ACHN (cell line): ENCODE measurements around the gene NEU1.

Source experiments
- DNase-seq: peaks from one replicate; pipeline ENCODE4 v3.0.0-alpha.2; 2015
- in situ Hi-C: cut with HindIII; loops from 2 replicates; pipeline ENCODE4 v1.10.0; 2017; ENCODE audit warnings: low sequenced_read_pairs, low pct_ligation_motif_present, low pct_unique_long_range_greater_than_20kb

Gene NEU1

DNA sequence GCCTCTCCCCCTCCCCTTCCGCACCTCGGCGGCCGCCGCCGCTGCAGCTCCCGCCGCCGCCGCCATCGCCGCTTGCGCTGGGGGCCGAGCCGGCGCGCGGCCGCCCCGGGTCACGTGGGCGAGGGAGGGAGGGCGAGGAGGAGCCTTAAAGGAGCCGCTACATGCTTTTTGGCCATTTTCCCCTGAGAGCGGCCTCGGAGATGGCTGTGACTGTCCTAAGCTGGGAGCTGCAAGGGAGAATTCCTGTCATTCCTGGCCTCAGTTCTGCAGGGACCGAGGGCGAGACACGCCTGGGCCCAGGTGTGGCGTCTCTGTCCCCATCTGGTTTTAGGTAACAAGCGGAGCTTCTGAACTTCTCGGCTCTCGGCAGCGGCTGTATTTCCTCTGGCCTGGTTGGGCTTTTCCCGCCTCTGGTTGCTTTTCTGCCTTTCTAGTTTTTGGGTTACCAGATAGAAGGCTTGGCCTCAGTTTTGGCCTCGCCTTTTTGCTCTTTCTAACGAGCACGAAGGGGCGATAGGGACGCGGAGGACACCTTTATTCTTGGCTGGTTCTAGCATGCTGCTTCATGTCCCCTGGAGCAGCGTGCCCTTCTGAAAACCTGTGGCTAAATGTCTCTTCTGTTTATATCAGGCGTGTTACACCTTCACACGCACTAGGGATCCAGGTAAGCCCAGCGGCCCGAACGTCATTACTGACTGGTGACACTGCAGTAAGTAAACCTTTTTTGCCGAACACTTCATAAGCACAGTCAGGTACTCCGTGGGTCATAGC, 35.2 kb upstream of the NEU1 start, which contains the start of gene EHMT2:
Gene EHMT2 (minus strand): TSS at position 87 of the 771 bp plus-strand sequence. CDS start 21 bp downstream, at position 66.
- in situ Hi-C loops = no loop called here
- DNase-seq = peak; percentile 76

DNA sequence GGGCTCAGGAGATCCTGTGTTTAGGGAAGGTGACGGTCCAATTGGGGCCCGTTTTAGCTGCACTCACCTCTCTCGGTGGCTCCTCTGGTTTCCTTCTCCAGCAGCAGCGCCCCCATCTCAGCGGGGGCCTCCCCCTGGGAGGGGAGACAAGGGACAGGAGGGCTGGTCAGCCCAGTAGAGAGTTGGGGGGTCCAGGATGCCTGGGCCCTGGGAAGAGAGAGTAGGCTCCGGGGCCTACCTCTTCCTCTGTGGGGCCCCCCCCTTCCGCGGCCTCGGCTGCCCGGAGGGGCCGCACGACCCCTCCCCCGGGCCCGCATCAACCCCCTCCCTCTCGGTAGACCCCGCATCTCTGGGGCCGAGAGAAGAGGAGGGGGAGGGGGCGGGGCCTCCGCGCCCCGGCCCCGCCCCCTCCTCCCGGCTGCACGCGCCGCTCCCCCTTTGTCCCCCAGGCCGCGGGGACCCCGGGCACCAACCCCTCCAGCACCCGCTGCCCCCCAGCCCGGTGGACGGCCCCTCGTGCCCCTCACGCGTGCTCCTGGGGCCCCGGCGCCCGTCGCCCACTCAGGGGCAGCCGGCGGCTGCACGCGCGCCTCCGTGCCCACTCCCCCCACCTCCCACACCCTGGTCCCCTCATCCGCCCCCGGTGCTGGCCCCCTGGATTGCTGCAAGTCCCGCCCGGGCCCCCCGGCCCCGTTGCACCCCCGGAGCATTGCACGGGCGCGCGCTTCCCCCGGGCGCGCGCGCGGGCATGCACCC, 34.4 kb upstream of the NEU1 start:
- in situ Hi-C loops = no loop called here

DNA sequence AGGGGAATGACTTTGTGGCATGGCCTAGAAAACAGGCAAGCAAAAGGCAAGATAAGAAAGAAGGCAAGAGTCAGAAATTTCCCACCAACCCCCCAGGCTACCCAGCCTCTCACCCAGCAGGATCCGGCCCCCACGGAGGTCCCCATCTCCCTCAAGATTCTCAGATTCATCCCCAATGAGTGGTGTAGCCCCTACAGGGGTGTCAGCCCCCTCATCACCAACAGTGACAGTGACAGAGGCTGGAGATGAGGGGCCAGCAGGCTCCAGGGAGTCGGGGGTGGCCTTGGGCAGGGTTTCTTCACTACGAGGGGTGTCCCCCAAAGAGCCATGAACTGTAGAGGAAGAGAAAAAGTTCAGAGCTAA, 33.9 kb upstream of the NEU1 start:
- DNase-seq = no peak
- in situ Hi-C loops = no loop called here

More for the DNA sequence above, 34.4 kb upstream of the NEU1 start:
- no peak for DNase-seq

DNA sequence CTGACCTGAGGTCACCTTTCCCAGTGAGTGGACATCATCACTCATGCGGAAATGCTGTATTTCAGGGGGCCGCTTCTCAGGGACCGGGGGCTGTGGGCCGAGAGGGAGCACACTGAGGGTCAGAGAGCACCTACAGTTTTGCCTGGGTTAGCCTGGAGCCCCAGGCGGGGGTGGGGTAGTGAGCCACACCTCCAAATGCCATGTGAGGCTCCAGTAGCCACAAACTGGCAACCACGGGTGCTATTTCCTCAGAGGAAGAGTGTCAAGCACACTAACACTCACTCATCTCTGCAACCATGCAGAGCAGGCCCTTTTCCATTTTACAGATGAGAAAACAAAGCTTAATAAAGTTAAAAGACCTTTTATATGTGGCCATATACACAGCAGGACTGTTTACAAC, 30.2 kb upstream of the NEU1 start:
- DNase-seq = peak; percentile 27
- in situ Hi-C loops = no loop called here

DNA sequence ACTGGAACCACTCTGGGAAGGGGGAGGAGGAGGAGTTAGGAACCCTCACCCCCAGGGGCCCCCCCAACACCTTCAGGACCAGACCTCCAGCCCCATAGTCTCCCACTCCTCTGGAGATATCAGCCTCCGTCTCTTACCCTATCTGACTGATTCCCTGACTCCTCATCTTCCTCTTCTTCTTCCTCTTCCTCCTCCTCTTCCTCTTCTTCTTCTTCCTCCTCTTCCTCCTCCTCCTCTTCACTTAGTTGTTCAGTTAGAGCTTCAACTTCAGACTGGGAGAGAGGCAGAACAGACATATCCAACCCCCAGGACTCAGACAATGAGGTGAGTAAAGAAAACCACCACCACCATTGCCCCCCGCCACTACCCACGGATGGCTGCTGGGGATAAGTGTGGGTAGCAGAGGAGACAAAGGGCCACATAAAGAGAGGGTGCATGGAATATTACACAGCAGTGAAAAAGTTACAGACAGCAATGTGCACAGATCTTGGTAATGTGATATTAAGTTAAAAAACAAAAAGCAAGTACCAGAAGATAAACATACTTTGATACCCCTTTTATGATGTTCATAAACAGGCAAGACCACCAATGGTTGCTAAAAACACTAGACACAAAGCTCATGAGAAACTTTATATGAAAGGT, 26.8 kb upstream of the NEU1 start:
- DNase-seq = no peak
- in situ Hi-C loops = no loop called here

DNA sequence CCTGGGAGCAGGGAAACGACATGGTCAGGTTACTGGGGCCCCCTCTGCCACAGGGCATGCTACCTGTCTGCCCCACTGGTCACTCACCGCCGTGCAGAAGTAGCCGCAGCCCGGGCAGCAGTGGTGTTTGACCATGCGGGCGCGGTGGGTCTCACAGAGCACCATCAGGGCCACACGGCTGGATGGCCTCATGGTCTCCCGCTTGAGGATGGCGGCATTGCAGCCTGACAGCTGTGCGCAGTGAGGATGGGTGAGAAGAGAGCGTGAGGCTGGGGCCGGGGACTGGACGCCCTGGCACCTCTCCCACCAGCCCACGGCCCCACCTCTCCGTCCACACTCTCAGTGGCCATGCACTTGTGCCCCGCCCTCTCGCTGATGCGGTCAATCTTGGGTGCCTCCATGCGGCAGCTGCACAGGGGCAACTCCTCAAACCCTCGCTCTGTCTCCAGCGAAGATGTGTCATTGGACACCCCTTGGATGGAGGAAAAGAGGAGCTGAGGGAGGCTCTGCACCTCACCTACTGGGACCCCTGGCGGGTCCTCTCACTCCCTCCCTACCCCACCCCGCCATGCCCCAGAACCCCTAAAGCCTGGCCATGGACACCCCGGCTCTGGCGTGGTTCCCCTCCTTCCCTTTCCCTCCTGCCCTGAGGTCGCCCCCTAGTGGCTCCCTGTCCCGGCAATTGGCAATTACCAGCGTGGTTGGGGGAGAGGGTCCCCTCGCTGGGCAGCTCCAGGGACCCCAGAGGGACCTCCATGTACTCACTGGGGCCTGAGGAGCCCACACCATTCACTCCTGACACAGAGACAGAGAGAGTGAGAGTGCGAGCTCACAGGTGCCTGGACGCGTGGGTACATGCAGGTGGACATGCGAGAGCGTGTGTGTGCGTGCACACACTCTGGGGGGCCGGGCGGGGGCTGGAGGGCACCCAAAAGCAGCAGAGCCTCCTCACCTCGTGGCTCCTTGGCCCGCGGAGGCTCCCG, 25.9 kb upstream of the NEU1 start:
- in situ Hi-C loops = no loop called here
- no peak for DNase-seq

DNA sequence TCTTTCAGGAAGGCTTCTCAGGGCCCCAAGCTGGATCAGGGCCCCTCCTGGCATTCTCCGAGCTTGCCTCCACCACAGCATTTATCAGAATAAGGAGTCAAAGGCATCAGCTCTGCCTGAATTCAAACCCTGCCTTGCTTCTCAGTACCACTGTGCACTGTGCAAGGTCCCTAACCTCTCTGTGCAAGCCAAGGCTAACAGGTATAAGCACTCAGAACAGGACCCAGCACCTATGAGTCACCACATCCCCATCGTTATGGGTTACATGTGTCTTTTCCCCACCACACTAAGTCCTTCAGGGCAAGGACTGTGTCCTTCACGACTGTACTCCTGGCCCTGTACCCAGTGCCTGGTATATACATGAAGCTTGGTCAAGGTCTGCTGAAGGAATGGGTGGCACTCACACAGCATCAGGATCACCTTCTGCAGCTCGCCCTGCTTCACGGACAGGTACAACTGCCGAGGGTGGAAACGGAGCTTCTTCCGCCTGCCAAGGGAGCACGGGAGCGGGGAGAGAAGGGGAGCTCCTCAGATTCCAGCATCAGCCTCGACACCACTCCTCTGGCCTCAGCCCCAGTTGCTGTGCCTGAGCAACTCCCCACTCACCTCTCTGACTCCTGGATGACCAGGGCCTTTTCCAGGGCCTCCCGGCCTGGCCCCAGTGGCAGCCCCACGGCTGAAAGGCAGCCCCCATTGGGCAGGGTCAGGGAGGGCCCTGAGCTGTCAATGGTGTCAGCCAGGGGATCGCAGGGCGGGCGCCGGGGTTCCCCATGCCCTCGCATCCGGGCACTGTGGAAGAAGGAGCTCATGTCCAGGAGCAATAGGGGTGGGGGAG, 24.8 kb upstream of the NEU1 start:
- no peak for DNase-seq
- in situ Hi-C loops = no loop called here

DNA sequence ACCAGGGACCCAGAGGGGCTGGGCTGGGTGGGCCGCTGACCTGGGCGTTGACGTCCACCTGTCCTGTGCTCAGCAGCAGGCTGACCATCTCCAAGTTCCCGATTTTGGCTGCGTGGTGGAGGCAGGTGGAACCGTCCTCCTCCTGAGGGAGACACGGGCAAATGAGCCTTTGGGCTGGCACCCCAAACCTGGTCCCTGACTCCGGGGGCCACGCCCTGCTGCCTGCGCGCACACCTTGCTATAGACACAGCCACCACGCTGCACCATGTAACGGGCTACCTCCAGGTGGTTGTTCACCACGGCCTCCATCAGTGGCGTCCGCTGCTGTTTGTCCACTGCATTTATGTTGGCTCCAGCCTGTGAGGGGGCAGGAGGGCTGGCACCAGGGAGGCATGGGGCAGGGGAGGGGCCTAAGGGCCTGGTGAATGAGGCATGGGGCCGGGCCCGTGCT, 23.9 kb upstream of the NEU1 start:
- DNase-seq = no peak
- in situ Hi-C loops = no loop called here

DNA sequence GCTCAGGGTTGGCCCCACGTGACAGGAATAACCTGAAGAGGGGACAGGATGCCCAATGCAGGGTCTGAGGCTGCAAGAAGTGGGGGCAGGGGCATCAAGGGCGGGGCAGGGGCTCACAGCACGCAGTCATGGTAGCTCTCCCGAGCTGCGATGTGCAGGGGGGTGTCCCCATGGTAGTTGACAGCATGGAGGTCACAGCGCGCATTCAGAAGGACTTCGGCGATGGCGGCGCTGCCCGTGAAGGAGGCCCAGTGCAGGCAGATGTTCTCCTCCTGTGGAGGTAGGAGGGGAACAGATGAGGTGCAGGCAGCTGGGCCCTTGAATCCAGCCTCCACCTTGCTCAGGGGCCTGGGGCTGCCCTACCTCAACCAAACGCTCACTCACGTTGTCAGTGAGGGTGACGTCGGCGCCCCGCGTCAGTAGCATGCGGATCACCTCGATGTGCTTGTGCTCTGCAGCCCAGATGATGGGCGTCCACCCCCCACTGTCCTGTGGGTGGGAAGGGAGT, 22.0 kb upstream of the NEU1 start:
- in situ Hi-C loops = no loop called here
- DNase-seq = no peak

DNA sequence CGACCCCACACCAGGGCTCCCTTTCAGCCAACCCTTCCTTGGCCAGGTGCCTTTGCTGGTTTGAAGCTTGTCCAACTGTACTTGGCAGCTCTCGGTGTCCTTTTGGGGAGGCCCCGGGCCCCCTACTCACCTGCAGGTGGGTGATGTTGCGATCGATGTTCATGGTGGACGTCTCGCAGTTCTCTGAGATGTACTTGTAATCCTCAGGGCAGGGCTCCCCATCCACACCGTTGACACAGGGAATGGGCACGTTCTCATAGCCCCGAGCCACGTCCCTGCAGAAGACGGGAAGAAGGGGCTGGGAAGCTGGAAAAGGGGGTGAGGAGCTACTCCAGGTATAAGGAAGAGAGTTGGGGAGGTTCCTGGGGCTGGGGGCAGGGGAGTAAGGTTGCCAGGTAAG, 21.1 kb upstream of the NEU1 start:
- in situ Hi-C loops = no loop called here
- no peak for DNase-seq

DNA sequence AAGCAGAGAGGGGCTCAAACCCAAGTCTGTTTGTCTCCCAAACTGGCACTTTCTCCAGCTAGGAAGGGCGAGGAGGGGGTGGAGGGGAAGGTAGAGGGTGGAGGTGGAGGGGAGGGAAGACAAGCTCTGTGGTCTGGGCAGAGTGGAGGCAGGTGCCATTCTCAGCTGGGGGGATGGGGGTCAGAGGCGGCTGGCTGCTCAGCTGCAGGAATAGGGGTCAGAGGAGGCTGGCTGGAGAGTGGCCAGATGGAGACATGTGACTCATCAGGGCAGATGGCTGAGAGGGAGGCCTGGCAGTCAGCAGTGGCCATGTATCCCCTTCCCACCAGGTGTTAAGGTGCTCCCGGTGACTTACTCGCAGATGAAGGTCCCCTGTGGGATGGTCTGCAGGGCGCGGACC, 19.7 kb upstream of the NEU1 start:
- peak; percentile 54 for DNase-seq
- in situ Hi-C loops = no loop called here

DNA sequence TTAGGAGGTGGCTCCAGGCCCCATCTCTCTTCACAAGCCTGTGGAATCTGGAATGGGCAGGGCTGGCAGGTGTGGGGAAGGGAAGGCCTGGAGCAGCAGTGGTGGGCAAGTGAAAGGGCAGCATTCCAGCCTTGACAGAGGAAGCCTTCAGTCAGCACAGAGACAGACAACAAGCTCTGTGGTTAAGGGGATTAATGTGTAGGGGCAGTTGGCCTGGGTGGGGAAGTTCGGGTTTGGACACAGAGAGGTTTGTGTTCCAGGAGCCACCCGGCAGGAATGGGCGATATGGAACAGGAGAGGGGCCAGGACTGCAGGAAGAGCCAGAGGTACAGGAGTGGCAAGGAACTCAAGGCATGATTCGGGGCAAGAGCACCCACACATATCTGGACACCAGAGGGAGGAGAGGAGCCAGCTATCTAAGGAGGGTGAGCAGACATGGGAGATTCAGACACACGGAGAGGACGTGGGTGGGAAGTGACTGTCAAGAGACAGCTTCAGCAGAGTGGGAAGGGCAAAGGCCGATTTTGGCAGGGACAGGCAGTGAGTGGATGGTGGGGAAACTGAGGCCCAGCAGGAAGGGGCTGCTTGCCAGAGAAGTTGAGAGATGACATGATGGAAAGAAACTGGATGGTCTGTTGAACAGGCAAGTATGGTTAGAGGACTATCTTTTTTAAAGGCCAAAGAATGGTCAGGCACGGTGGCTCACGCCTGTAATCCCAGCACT, 18.7 kb upstream of the NEU1 start:
- no peak for DNase-seq
- in situ Hi-C loops = no loop called here

DNA sequence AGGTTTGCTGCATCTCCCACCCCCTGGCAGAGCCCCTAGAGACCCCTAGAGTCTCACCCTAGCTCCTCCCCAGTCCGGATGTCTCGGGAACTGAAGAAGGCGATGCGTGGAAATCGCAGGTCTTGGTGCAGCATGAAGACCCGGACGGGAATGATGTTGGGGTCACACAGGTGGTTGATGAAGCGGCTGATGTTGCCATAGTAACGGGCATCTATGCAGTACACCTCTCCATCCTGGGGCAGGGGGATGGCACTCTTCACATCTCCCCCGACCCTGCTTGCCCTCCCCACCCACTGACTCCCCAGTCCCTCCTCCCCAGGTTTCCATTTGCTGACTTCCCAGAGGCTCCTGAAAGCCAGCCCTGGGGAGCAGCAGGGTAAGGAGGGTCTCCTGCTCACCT, 18.0 kb upstream of the NEU1 start:
- in situ Hi-C loops = no loop called here
- no peak for DNase-seq

DNA sequence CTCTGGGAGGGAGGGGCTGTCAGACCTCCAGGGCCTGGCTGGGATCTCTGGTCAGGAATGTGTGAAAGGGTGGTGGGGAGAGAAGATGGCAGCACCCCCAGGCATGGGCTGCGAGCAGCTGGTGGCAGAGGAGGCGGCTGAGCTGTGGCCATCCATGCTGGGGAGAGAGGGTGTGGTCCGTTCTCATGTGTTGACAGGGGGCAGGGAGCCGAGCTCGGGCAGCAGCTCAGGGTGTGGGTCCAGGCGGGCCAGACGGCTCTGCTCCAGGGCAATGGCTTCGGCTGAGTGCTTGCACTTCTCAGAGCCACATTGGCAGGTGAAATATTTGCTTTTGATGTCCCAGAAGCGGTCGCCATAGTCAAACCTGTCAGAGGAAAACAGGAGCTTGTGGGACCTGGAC, 17.3 kb upstream of the NEU1 start:
- in situ Hi-C loops = no loop called here
- DNase-seq = no peak

DNA sequence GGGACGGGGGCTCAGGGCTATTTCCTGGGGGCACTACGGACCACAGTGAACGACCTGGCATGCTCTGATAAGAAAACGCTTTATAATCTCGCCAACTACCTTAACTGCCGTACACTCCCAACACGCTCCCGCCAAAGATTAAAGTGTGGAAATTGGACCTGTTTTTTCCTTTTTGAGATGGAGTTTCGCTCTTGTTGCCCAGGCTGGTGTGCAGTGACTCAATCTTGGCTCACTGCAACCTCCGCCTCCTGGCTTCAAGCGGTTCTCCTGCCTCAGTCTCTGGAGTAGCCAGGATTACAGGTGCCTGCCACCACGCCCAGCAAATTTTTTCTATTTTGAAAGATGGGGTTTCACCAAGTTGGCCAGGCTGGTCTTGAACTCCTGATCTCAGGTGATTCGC, 16.5 kb upstream of the NEU1 start:
- no peak for DNase-seq
- in situ Hi-C loops = no loop called here

DNA sequence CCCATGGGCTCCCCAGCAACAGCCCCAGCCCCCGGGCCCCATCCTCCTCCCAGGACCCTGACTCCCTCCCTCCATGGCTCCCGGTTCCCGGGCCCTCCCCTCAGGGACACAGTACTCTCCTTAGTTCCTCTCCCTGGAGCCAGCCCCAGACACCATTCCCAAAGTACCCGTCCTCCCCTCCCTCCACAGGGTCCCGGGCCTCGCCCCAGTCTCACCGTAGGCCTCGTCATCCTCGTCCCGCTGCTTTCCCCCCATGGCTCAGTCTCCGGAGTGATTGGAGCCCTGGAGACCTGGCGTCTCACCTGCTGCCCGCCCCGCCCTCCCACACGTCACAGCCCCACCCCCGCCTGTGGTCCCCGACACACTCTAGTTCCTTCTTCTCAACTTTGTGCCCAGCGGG, 16.1 kb upstream of the NEU1 start, which contains the start of gene SLC44A4:
Gene SLC44A4 (minus strand): TSS at position 272 of the 400 bp plus-strand sequence. CDS start 17 bp downstream, at position 255.
- no peak for DNase-seq
- in situ Hi-C loops = no loop called here

DNA sequence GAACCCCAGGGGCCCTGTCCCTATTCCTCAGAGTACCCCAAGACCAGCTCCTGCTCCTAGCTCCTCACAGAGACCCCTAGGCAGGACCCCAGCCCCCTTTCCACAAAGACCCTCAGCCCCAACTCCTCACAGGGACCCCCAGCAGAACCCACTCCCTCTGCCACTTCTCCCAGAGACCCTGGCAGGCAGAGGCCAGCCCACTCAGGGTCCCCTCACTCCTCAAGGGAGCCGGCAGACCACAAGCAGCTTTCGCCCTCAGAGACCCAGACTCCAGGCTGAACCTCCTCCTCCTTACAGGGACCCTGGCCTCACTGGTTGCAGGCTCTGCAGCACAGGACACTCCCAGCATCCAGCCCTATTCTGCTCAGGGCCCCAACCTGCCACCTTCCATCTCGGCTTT, 15.6 kb upstream of the NEU1 start:
- in situ Hi-C loops = no loop called here
- DNase-seq = no peak
